ENCODE data around the gene GJC3. TPM values are rescaled to one million over a fixed set of nuclear protein-coding genes. Genes with fewer than 3 reads are reported as not detected.

GJC3 gene
- total and polyA plus RNA-seq, 9 of the 15 experiments (the other 6 are each of a cell fraction or from before 2014, with no cell fraction given) = 0.10 to 0.45 (median 0.28) TPM; not detected in 1

DNA sequence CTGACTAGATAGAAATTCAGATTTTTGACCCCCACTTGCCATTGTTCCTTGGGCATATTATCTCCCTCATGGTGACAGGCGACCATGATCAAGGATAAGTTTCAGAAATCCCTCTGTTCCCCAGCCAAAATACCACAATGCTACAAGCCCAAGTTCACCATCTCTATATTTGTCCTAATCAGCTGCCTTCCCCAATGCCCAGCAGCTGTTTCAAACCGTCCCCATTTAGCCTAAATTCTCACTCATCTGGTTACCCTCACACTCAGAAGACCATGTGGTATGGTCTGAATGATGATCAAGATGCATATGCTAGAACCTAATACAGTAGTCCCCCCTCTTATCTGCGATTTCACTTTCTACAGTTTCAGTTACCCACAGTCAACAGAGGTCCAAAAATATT, 956 bp upstream of the GJC3 start:
- Histone ChIP-seq H3K9ac (ENCODE audit: insufficient read depth in 1 of 2, low read depth in 2 of 2, low read length in 2 of 2) (no peak overlapping the region), H3K27me3 (ENCODE audit: control insufficient read depth in 2 of 2, insufficient read depth in 2 of 2, low read length in 2 of 2) (peaks cover 6 to 22% of the 10 kb centered on the region in 2 experiments; a peak in 3 of 5 replicates), H3K4me2 (ENCODE audit: insufficient read depth, low read length) (no peak overlapping the region), H3K9me1 (ENCODE audit: control insufficient read depth, insufficient read depth, low read length) (no peaks in the 10 kb centered on the region), H2AFZ (ENCODE audit: low read depth, low read length) (0 out of 2 replicates have a peak overlapping the region, but pooled peaks have one; percentile 3), H3K27ac (ENCODE audit: extremely low read depth, low read depth, low read length) (no peak overlapping the region), H3K36me3 (ENCODE audit: control insufficient read depth, insufficient read depth, low read length) (no peaks in the 10 kb centered on the region), H3K4me3 (no peak overlapping the region), H3K79me2 (ENCODE audit: control insufficient read depth, insufficient read depth, low read length) (no peaks in the 10 kb centered on the region), H4K20me1 (replicated peaks; ENCODE audit: control insufficient read depth, insufficient read depth, low read length) (no peaks in the 10 kb centered on the region), H3K4me1 (replicated peaks in 1 of 2; ENCODE audit: control insufficient read depth in 2 of 2, insufficient read depth in 2 of 2, low read length in 2 of 2) (peaks cover 9 to 10% of the 10 kb centered on the region in 2 experiments; a peak in 4 of 5 replicates), H3K9me3 (replicated peaks; ENCODE audit: control insufficient read depth, insufficient read depth, low read depth, low read length) (no peaks in the 10 kb centered on the region)
- 12% methylated on average over 3 of the region's 3 CpGs for WGBS (ENCODE audit: insufficient coverage, low coverage, missing lambda C conversion rate)
- ATAC-seq (no peak), DNase-seq (ENCODE audit: extremely low read depth in 1 of 4, low spot score in 3 of 4) (no peak), FAIRE-seq (no peak)
- in situ Hi-C loops (cut with MboI) = no loop called here
- POLR2A ChIA-PET = interaction anchor here (0.8 to 1.2 kb wide), 2 partner anchors 11 to 32 kb away, joined by 3 to 5 read pairs; partner anchors contain the start of gene TRIM4
- CTCF ChIA-PET (ENCODE audit: low intra/inter-chr PET ratio) = no interaction called here
- no TSS peak for BruUV-seq (replicated peaks)
- intact Hi-C loops (cut with micrococcal nuclease) = no loop called here
- TF ChIP-seq, protein P1, sequence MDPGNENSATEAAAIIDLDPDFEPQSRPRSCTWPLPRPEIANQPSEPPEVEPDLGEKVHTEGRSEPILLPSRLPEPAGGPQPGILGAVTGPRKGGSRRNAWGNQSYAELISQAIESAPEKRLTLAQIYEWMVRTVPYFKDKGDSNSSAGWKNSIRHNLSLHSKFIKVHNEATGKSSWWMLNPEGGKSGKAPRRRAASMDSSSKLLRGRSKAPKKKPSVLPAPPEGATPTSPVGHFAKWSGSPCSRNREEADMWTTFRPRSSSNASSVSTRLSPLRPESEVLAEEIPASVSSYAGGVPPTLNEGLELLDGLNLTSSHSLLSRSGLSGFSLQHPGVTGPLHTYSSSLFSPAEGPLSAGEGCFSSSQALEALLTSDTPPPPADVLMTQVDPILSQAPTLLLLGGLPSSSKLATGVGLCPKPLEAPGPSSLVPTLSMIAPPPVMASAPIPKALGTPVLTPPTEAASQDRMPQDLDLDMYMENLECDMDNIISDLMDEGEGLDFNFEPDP (CRISPR knock-in tag; IDR thresholded peaks at IDR 0.05) = no peak
- TF ChIP-seq CHD4 (IDR thresholded peaks at IDR 0.05; ENCODE audit: insufficient read depth, insufficient replicate concordance, low read depth, low read length, poor library complexity, severe bottlenecking) (no peak), ZKSCAN8 (CRISPR knock-in tag; IDR thresholded peaks at IDR 0.05) (no peak), RUNX1 (IDR thresholded peaks at IDR 0.05; ENCODE audit: low read depth) (no peak), FOXJ3 (CRISPR knock-in tag; IDR thresholded peaks at IDR 0.05) (no peak), EZH2 (IDR thresholded peaks at IDR 0.05; ENCODE audit: borderline replicate concordance, low read depth, low read length) (no peak), PPARD (CRISPR knock-in tag; IDR thresholded peaks at IDR 0.05) (no peak), SETDB1 (IDR thresholded peaks at IDR 0.05; ENCODE audit: low read length) (no peak), NFIC (IDR thresholded peaks at IDR 0.05) (no peak), PKNOX1 (IDR thresholded peaks at IDR 0.05) (no peak), CBX3 (IDR thresholded peaks at IDR 0.05; ENCODE audit: borderline replicate concordance in 1 of 2, low read length in 2 of 2) (no peak), ZNF311 (CRISPR knock-in tag; IDR thresholded peaks at IDR 0.05) (no peak), ARNT (IDR thresholded peaks at IDR 0.05) (no peak), SRF (CRISPR knock-in tag; IDR thresholded peaks at IDR 0.05) (no peak)
- TF ChIP-seq, protein P2, sequence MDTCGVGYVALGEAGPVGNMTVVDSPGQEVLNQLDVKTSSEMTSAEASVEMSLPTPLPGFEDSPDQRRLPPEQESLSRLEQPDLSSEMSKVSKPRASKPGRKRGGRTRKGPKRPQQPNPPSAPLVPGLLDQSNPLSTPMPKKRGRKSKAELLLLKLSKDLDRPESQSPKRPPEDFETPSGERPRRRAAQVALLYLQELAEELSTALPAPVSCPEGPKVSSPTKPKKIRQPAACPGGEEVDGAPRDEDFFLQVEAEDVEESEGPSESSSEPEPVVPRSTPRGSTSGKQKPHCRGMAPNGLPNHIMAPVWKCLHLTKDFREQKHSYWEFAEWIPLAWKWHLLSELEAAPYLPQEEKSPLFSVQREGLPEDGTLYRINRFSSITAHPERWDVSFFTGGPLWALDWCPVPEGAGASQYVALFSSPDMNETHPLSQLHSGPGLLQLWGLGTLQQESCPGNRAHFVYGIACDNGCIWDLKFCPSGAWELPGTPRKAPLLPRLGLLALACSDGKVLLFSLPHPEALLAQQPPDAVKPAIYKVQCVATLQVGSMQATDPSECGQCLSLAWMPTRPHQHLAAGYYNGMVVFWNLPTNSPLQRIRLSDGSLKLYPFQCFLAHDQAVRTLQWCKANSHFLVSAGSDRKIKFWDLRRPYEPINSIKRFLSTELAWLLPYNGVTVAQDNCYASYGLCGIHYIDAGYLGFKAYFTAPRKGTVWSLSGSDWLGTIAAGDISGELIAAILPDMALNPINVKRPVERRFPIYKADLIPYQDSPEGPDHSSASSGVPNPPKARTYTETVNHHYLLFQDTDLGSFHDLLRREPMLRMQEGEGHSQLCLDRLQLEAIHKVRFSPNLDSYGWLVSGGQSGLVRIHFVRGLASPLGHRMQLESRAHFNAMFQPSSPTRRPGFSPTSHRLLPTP (IDR thresholded peaks at IDR 0.05; ENCODE audit: borderline replicate concordance, extremely low read depth, insufficient read length) = no peak
- TF ChIP-seq, protein P3, sequence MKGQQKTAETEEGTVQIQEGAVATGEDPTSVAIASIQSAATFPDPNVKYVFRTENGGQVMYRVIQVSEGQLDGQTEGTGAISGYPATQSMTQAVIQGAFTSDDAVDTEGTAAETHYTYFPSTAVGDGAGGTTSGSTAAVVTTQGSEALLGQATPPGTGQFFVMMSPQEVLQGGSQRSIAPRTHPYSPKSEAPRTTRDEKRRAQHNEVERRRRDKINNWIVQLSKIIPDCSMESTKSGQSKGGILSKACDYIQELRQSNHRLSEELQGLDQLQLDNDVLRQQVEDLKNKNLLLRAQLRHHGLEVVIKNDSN (CRISPR knock-in tag; IDR thresholded peaks at IDR 0.05) = no peak

Measured in K562 (cell line).